Psoas muscle (tissue), 8 donors: ENCODE data around the gene PARK7. TPM values are rescaled to one million over a fixed set of nuclear protein-coding genes. Genes with fewer than 3 reads are reported as not detected.

Experiments used
- ATAC-seq, 4 donors: fragments of 200-7000 bp; cut with Tn5 transposase; one replicate each; pipeline ENCODE4 v1.9.1; 2020; ENCODE audit warnings: moderate library complexity in 3 of 4, mild to moderate bottlenecking in 2 of 4
- DNase-seq, 2 donors: peaks; one replicate each; pipeline ENCODE4 v3.0.0-alpha.2; 2020
- H3K27ac ChIP-seq: fragments of 200-600 bp; one replicate; pipeline ENCODE4 v1.8.0; 2022
- H3K27me3 ChIP-seq, 3 donors: fragments of 200-600 bp in 1 of 3; one replicate each; pipeline versions ENCODE4 v1.6.1 to v1.8.0; 2013 to 2022; ENCODE audit warnings: low read length in 2 of 3, mild to moderate bottlenecking in 2 of 3, moderate library complexity in 1 of 3; ENCODE audit not compliant: insufficient read depth in 3 of 3
- H3K36me3 ChIP-seq, 2 donors: fragments of 200-600 bp in 1 of 2; one replicate each; pipeline versions ENCODE4 v1.6.1 to v1.8.0; 2013 to 2022; ENCODE audit warnings: low read depth in 1 of 2, mild to moderate bottlenecking in 1 of 2, moderate library complexity in 1 of 2; ENCODE audit not compliant: insufficient read depth in 1 of 2
- H3K4me1 ChIP-seq: fragments of 200-600 bp; one replicate; pipeline ENCODE4 v1.8.0; 2022
- H3K4me3 ChIP-seq: fragments of 200-600 bp; one replicate; pipeline ENCODE4 v1.8.0; 2022; ENCODE audit warnings: mild to moderate bottlenecking
- H3K9me3 ChIP-seq: fragments of 200-600 bp; one replicate; pipeline ENCODE4 v1.8.0; 2022
- WGBS, 3 donors: extraction: QIAGEN DNeasy Blood & Tissue Kit; methylation state at CpG; one replicate each; pipeline versions ENCODE4 v1.1.6 to v1.1.7; 2013; 5-methylcytosine and 5-hydroxymethylcytosine counted together
- intact Hi-C, 2 donors: fragments of 100-400 bp; cut with DNase I; formaldehyde crosslinking; loops; one replicate each; pipeline versions ENCODE4 v1.11.0 to v1.14.2; 2022
- polyA plus RNA-seq, 3 donors: library from polyadenylated mRNA; stranded (reverse); fragments of 200-250 nt; gene quantifications; one replicate each; pipeline ENCODE4 v1.2.3, GENCODE V29; 2013
- total RNA-seq, 4 donors: library from RNA; stranded (reverse); fragmentation: NEBNext Ultra II Directional in 2 of 4; extraction: Animal tissue kit (Norgen Biotek cat#: 25700) in 2 of 4; gene quantifications; one replicate each; pipeline versions ENCODE4 v1.2.1 to v1.2.4, GENCODE V29; 2021 to 2023
- TF ChIP-seq, protein P1 (sequence below): fragments of 200-600 bp; IDR thresholded peaks from one replicate; pipeline ENCODE4 v1.8.0; 2022; ENCODE audit warnings: antibody characterized with exemption
- donor health status: healthy with polysubstance abuse.
- donor health status: DM: no; HTN: no; CAD: no; lungs with moderate emphysema.
- donor health status: Bipolar disorder and iron deficiency.
- donor health status: healthy.
- donor health status: DM: yes; HTN: yes; CAD: no.
- donor health status: DM: no; HTN: no; CAD: no.
- donor health status: DM: no; HTN: no; CAD: no.
- donor health status: DM: yes; HTN: yes; CAD: no.

PARK7 gene
- total and polyA plus RNA-seq, 7 donors, result 389 to 467 (median 430) TPM

DNA sequence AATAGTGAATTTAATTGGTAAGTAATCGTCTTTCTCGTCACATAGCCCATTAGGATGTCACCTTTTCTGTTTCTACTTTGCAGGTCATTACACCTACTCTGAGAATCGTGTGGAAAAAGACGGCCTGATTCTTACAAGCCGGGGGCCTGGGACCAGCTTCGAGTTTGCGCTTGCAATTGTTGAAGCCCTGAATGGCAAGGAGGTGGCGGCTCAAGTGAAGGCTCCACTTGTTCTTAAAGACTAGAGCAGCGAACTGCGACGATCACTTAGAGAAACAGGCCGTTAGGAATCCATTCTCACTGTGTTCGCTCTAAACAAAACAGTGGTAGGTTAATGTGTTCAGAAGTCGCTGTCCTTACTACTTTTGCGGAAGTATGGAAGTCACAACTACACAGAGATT is 23.3 kb downstream of the PARK7 start:
- no peaks in the 10 kb centered on the region for H3K27me3 ChIP-seq
- peaks cover 15% of the 10 kb centered on the region for H3K4me1 ChIP-seq
- no peak overlapping the region for H3K4me3 ChIP-seq
- H3K9me3 ChIP-seq, result no peaks in the 10 kb centered on the region
- 94 to 95% (median 94%) methylated on average over 15 of the region's 15 CpGs for WGBS, 3 donors
- intact Hi-C loops, result no loop called here
- TF ChIP-seq, protein P1, sequence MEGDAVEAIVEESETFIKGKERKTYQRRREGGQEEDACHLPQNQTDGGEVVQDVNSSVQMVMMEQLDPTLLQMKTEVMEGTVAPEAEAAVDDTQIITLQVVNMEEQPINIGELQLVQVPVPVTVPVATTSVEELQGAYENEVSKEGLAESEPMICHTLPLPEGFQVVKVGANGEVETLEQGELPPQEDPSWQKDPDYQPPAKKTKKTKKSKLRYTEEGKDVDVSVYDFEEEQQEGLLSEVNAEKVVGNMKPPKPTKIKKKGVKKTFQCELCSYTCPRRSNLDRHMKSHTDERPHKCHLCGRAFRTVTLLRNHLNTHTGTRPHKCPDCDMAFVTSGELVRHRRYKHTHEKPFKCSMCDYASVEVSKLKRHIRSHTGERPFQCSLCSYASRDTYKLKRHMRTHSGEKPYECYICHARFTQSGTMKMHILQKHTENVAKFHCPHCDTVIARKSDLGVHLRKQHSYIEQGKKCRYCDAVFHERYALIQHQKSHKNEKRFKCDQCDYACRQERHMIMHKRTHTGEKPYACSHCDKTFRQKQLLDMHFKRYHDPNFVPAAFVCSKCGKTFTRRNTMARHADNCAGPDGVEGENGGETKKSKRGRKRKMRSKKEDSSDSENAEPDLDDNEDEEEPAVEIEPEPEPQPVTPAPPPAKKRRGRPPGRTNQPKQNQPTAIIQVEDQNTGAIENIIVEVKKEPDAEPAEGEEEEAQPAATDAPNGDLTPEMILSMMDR, result no peak
- H3K36me3 ChIP-seq, result peaks cover 4 to 62% of the 10 kb centered on the region in 2 donors
- DNase-seq (no peak), ATAC-seq (no peak)
- H3K27ac ChIP-seq, result no peak overlapping the region

DNA sequence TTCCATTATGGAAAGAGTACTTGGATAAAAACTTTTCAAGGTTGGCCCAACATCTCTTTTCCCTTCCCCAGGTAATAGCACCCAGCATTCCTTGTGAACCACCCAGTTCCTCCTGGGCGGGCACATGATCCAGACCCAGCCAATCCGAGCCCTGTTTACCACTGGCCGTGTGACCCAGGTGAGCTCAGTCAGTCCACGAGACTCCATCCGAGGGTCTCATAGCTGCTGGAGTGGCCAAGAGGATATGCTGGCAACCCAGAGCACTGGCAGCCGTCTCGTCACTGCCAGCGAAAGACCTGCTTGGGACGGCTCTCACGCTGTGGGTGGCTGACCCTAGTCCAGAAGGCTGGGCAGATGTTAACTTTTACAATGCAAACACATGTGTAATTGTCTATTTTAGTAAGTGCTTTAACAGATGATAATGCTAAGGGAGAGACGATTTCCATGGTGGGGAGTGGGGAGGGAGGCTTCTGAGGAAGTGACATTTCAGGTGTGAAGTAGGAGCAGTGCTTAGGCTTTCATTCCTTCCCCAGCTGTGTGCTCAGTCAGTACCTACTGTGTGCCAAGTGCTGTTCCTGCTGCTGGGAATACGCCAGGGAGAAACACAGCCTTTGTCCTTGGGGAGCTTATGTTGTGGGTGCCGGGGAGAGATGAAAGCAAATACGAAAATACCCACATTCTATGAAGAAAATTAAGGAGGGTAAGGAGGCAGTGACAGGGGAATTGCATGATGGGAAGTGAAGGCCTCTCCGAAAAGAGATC is 24.5 kb downstream of the PARK7 start:
- ATAC-seq (peak; percentile 20 to 72 (median 44)), DNase-seq (no peak)
- TF ChIP-seq, protein P1, result no peak
- H3K27ac ChIP-seq, result peak overlapping the region; percentile 55
- H3K9me3 ChIP-seq, result no peaks in the 10 kb centered on the region
- intact Hi-C loops, result no loop called here
- H3K27me3 ChIP-seq, result no peaks in the 10 kb centered on the region
- WGBS, 3 donors, result 50 to 65% (median 53%) methylated on average over 15 of the region's 15 CpGs
- no peak overlapping the region for H3K4me3 ChIP-seq
- H3K4me1 ChIP-seq, result peaks cover 15% of the 10 kb centered on the region
- H3K36me3 ChIP-seq, result peaks cover 4 to 53% of the 10 kb centered on the region in 2 donors

DNA sequence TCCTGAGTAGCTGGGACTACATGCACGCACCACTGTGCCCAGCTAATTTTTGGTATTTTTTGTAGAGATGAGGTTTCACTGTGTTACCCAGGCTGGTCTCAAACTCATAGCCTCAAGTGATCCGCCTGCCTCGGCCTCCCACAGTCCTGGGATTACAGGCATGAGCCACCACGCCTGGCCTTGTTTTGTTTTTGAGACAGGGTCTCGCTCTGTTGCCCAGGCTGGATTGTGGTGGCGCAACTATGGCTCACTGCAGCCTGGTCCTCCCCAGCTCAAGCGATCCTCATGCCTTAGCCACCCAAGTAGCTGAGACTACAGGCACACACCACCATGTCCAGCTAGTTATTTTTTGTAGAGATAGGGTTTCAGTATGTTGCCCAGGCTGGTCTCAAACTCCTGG is 26.0 kb downstream of the PARK7 start:
- TF ChIP-seq, protein P1, result no peak
- H3K4me1 ChIP-seq, result peaks cover 9% of the 10 kb centered on the region
- H3K4me3 ChIP-seq, result no peak overlapping the region
- WGBS, 3 donors, result 84 to 97% (median 96%) methylated on average over 7 of the region's 7 CpGs
- peaks cover 4 to 50% of the 10 kb centered on the region in 2 donors for H3K36me3 ChIP-seq
- H3K27me3 ChIP-seq, result no peaks in the 10 kb centered on the region
- no peaks in the 10 kb centered on the region for H3K9me3 ChIP-seq
- DNase-seq, result no peak
- intact Hi-C loops, result no loop called here
- H3K27ac ChIP-seq, result no peak overlapping the region
- ATAC-seq, result no peak

DNA sequence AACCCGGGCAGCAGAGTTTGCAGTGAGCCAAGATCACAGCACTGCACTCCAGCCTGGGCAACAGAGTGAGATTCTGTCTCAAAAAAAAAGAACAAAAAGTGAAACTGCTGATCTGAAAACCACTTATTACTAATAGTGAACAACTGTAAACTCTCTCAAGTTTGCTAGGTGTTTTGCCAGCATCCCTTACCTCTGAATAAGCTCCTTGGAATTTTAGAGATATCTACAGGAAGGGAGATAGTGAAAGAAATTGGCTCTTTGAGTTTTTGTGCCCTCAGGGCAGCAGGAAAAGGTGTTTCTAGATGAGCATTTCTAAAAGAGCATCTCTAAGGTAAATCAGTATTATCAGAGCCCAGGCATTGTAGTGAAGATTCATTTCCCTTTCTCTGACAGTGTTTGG is 27.1 kb downstream of the PARK7 start:
- Histone ChIP-seq H3K36me3 (peaks cover 4 to 48% of the 10 kb centered on the region in 2 donors), H3K4me3 (no peak overlapping the region), H3K27me3 (no peaks in the 10 kb centered on the region), H3K4me1 (peaks cover 7% of the 10 kb centered on the region), H3K27ac (no peak overlapping the region), H3K9me3 (no peaks in the 10 kb centered on the region)
- no peak for DNase-seq
- ATAC-seq, result no peak
- intact Hi-C loops, result no loop called here
- WGBS, 3 donors, result 90 to 100% (median 95%) methylated on average over 1 of the region's 1 CpG
- TF ChIP-seq, protein P1, result no peak
